Skeletal muscle satellite cell (primary cell): ENCODE results near the gene GAL3ST2. TPM values are rescaled to one million over a fixed set of nuclear protein-coding genes. Genes with fewer than 3 reads are reported as not detected.
A peak's percentile ranks its signal among the peaks of the same experiment; 100 is the strongest.
"Not testable (repeated sequence)": the region's sequence is repeated elsewhere in the genome, so short reads cannot be mapped to it uniquely, and the experiment has no call there.

ENCODE experiments used
- H3K27me3 ChIP-seq: 2 replicates; pipeline ENCODE4 v1.7.0; 2013; ENCODE audit warnings: low read length; ENCODE audit not compliant: control insufficient read depth, insufficient read depth
- H3K36me3 ChIP-seq: 2 replicates; pipeline ENCODE4 v1.7.0; 2013; ENCODE audit warnings: mild to moderate bottlenecking, control low read depth, low read length; ENCODE audit not compliant: insufficient read depth
- H3K4me1 ChIP-seq: 2 replicates; pipeline ENCODE4 v1.7.0; 2013; ENCODE audit warnings: low read length; ENCODE audit not compliant: control insufficient read depth, insufficient read depth
- H3K4me2 ChIP-seq: 2 replicates; pipeline ENCODE4 v1.7.0; 2013; ENCODE audit warnings: mild to moderate bottlenecking, low read length
- H3K4me3 ChIP-seq: 2 replicates; pipeline ENCODE4 v1.7.0; 2013; ENCODE audit warnings: low read length
- H3K9ac ChIP-seq: 2 replicates; pipeline ENCODE4 v1.7.0; 2013; ENCODE audit warnings: mild to moderate bottlenecking, low read depth, low read length, moderate library complexity
- H3K9me3 ChIP-seq: replicated peaks from 2 replicates; pipeline ENCODE4 v1.7.0; 2013; ENCODE audit warnings: mild to moderate bottlenecking, control low read depth, low read length
- total RNA-seq: library from RNA; depleted of rRNA; stranded (reverse); fragments of >200 nt; gene quantifications from 2 replicates; pipeline ENCODE4 v1.2.3, GENCODE V29; 2012; rRNA removed

GAL3ST2 gene
- not detected in 2 replicates for total RNA-seq

DNA sequence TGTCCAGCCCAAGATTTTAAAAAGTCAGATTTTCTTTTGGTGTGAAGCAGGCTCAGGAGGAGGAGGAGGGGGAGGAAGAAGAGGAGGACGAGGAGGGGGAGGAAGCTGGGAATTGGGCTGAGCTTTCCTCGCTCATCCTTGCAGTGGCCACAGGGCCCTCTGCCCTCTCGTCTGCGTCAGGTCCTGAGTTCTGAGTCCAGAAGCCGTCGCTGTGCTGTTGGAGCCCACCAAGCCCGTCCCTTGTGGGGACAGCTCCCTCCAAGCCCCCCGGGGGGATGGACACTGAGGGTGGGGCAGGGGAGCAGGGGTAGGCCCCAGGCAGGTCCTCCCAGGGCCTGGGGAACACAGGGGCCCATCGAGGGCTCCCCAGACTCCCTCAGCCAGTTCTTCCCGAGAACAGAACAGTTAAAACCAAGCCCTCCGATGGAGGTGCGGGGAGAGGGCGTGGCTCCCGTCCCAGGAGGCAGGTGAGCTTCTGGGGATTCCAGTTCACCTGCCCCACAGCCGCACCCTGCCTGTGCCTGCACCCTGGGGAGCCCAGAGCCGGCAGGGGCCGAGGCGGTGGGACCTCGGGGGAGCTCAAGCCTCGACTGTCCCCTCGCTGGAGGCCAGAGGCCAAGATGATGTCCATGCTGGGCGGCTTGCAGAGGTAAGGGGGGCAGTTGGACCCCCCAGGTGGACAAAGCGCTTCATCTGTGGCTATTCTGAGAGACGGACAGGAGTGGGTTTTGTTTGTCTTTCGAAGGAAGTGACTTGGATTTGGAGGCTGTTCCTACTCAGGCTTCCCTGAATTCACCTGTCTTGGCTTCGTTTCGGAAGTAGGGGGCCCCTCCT lies at the start of gene GAL3ST2:
Gene GAL3ST2, plus strand, starts transcription at position 487 of the 834 bp plus-strand sequence. Its CDS starts 134 bp downstream, at position 621.
- no peak within 1 kb of the TSS for H3K4me2 ChIP-seq
- H3K27me3 ChIP-seq, result peaks cover 6% of the 10 kb centered on the region
- H3K4me1 ChIP-seq, result peaks cover 14% of the 10 kb centered on the region
- H3K9me3 ChIP-seq, result no peaks in the 10 kb centered on the region
- no peak within 1 kb of the TSS for H3K4me3 ChIP-seq
- H3K36me3 ChIP-seq, result no peaks in the 10 kb centered on the region
- no peak within 1 kb of the TSS for H3K9ac ChIP-seq

DNA sequence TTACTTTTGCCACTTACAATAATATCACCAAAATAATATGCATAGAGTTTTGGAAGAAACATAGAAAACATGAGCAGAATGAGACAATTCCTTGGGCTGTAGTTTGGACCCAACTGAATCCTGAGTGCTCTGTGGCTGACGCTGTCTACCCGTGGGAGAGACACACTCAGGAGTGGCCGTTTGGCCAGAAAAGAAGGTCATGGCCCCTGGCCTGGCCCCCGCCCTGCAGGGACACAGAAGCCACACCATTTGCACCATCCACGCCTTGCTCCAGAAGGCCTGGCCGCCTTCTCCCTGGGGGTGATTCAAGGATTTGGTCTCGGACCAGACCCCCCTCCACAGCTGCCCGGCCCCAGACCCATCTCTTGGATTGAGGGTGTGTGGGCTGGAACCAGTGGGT lies 48.6 kb upstream of the GAL3ST2 start:
- H3K36me3 ChIP-seq, result peaks cover 20% of the 10 kb centered on the region
- H3K4me3 ChIP-seq, result no peak overlapping the region
- no peak overlapping the region for H3K9ac ChIP-seq
- peaks cover 3% of the 10 kb centered on the region for H3K9me3 ChIP-seq
- H3K4me2 ChIP-seq, result no peak overlapping the region
- H3K27me3 ChIP-seq, result no peaks in the 10 kb centered on the region
- peaks cover 7% of the 10 kb centered on the region for H3K4me1 ChIP-seq

DNA sequence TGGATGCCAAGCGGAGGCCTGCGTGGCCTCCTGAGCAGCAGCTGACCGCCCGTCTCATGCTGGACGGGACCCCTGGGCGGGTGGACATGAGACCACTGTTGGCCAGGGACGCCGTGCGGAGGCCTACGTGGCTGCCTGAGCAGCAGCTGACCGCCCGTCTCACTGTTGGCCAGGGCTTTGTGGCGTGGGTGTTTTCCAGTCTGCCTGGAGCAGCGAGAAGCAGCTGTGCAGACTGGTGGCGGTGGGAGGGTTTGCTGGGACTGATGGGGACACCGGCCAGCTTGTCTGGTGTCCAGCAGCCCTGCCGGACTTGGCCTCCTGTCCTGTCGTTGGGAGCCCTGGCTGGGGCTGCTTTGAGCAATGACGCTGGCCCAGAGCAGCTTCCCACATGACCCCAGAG lies 48.0 kb upstream of the GAL3ST2 start:
- peak overlapping the region; percentile 20 for H3K4me2 ChIP-seq
- peaks cover 14% of the 10 kb centered on the region for H3K36me3 ChIP-seq
- no peak overlapping the region for H3K4me3 ChIP-seq
- no peaks in the 10 kb centered on the region for H3K27me3 ChIP-seq
- H3K9me3 ChIP-seq, result no peaks in the 10 kb centered on the region
- H3K9ac ChIP-seq, result no peak overlapping the region
- H3K4me1 ChIP-seq, result peaks cover 7% of the 10 kb centered on the region

DNA sequence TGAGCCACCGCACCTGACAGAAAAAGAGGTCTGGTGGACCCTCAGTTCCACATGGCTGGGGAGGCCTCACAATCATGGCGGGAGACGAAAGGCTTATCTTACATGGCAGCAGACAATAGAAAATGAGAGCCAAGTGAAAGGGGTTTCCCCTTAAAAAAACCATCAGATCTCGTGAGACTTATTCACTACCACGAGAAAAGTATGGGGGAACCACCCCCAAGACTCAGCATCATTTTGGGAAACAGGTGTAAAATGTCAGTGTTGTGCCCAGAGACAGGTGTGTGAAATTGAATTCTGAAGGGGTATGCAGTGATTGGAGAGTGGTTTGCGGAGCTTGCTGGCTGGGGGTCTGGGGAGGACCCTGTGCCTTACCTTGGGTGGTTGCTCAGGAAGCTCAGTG lies 46.8 kb upstream of the GAL3ST2 start:
- Histone ChIP-seq H3K9me3 (no peaks in the 10 kb centered on the region), H3K4me2 (no peak overlapping the region), H3K4me3 (no peak overlapping the region), H3K9ac (no peak overlapping the region), H3K36me3 (peaks cover 5% of the 10 kb centered on the region), H3K4me1 (peaks cover 11% of the 10 kb centered on the region), H3K27me3 (no peaks in the 10 kb centered on the region)

DNA sequence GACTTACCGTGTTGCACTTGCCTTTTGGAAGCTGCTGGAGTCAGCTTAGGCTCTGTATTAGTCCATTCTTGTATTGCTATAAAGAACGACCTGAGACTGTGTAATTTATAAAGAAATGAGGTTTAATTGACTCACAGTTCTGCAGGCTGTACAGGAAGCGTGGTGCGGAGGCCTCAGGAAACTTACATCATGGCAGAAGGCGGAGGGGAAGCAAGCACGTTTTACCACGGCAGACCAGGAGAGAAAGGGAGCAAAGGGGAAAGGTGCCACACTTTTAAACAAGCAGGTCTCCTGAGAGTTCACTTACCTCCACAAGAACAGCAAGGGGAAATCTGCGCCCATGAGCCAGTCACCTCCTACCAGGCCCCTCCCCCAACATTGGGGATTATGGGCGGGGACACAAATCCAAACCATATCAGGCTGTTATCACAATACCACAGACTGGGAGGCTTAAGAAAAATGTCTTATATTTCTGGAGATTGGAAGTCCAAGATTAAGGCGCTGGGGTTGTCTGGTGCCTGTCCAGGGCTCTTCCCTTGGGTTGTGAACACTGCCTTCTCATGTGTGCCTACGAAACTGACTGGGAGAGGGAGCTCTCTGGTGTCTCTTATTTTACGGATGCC lies 45.8 kb upstream of the GAL3ST2 start:
- no peak overlapping the region for H3K9ac ChIP-seq
- H3K27me3 ChIP-seq, result no peaks in the 10 kb centered on the region
- H3K4me3 ChIP-seq, result no peak overlapping the region
- peaks cover 14% of the 10 kb centered on the region for H3K4me1 ChIP-seq
- no peak overlapping the region for H3K4me2 ChIP-seq
- peaks cover 4% of the 10 kb centered on the region for H3K36me3 ChIP-seq
- no peaks in the 10 kb centered on the region for H3K9me3 ChIP-seq

DNA sequence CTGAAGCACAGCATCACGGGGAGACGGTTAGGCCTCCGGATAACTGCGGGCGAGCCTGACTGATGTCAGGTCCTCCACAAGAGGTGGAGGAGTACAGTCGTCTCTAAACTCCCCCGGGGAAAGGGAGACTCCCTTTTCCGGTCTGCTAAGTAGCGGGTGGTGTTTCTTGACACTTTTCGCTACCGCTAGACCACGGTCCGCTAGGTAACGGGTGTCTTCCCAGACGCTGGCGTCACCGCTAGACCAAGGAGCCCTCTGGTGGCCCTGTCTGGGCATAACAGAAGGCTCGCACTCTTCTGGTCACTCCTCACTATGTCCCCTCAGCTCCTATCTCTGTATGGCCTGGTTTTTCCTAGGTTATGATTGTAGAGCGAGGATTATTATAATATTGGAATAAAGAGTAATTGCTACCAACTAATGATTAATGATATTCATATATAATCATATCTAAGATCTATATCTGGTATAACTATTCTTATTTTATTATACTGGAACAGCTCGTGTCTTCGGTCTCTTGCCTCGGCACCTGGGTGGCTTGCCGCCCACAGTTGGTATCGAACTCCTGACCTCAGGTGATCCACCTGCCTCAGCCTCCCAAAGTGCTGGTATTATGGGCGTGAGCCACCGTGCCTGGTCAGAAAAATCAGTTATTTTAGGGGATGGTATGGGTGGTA lies 44.0 kb upstream of the GAL3ST2 start:
- H3K9ac ChIP-seq, H3K36me3 ChIP-seq, H3K27me3 ChIP-seq, H3K9me3 ChIP-seq: not testable (repeated sequence)
- Histone ChIP-seq H3K4me2 (peak overlapping the region; percentile 58), H3K4me3 (peak overlapping the region; percentile 54), H3K4me1 (peaks cover 14% of the 10 kb centered on the region)

DNA sequence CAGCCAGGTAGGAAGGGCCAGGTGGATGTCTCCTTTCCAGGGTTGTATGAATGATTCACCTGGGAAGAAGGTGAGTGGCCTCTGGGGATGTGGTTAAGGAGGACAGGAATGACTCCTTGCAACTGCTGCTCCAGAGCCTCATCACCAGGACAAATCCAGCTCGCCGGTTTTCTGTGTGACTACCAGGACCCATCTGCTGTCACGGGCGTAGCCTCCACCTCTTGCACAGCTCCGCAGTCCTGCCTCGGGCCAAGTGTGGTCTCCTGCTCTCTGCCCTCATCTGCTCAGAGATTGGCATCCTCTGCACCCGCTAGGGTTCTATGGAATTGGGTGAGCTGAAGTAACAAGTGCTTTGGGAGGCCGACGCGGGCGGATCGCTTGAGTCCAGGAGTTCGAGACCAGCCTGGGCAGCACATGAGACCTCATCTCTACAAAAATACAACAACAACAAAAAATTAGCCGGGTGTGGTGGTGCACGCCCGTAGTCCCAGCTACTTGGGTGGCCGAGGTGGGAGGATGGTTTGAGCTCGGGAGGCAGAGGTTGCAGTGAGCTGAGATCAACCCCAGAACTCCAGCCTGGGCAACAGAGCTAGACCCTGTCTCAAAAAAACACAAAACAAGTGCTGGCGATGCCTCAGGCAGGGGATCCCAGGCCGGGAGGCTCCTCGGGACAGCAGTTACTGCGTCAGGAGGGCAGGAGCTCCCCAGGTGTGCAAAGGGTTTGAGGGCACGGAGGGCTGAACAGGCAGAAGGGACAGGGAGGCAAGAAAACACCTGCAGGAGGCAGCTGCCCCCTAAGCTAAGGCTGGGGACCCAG lies 43.0 kb upstream of the GAL3ST2 start:
- peak overlapping the region; percentile 69 for H3K9ac ChIP-seq
- H3K4me1 ChIP-seq, result peaks cover 12% of the 10 kb centered on the region
- H3K4me3 ChIP-seq, result peak overlapping the region; percentile 95
- no peaks in the 10 kb centered on the region for H3K9me3 ChIP-seq
- peak overlapping the region; percentile 99 for H3K4me2 ChIP-seq
- no peaks in the 10 kb centered on the region for H3K36me3 ChIP-seq
- no peaks in the 10 kb centered on the region for H3K27me3 ChIP-seq

DNA sequence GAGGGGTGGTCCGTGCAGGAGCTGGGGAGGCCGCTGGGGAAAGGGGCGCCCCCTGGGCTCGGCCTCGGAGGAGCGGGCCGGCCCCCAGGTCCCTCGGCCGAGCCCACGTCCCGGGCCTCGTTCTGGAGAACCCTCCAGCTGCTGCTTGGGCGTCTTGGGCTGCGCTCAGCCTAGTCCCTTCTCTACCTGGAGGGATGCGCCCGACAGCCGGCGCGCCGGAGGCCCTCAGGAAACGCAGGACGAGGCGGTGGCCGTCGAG lies 42.5 kb upstream of the GAL3ST2 start:
- Histone ChIP-seq H3K9me3 (no peaks in the 10 kb centered on the region), H3K4me3 (peak overlapping the region; percentile 95), H3K27me3 (no peaks in the 10 kb centered on the region), H3K36me3 (no peaks in the 10 kb centered on the region), H3K4me2 (peak overlapping the region; percentile 99), H3K9ac (peak overlapping the region; percentile 69), H3K4me1 (peaks cover 8% of the 10 kb centered on the region)

DNA sequence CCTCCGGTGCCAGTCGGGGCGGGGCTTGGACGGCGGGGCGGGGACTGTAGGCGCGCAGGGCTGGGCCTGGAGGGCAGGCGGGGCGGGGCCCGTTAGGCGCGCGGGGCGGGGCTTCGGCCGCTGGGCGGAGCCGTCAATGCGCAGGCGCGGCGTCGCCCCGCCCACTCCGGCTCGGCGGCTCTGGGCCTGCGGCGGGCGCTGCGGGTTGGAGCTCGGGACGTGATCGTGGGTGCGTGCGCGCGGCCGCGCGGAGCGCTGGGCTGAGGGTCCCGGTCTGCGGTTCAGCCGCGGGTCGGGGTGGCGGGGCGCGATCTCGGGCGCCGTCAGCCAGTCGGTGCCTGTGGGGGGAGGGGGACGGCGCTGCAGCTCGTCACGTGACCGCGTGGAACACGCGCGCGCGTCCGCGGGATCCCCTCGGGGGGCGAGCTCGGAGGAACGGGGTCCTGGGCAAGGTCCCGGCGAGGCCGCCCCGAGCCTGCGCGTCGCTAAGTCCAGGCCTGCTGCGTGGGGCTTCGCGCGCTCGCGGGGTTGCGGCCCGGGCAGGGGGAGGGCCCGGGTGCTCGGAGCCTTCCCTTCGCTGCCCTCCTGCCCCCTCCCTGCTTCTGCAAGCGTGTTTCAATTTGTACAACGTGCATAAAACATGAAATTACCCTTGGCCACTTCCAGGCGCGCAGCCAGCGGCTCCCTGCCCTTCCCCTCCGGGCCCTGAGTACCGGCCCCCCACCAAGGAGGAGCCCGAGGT lies 42.0 kb upstream of the GAL3ST2 start, which contains the start of gene D2HGDH:
Gene D2HGDH, plus strand, starts transcription at position 164 of the 742 bp plus-strand sequence. CDS start 595 bp downstream, outside the sequence.
- peak within 1 kb of the TSS; percentile 99 for H3K4me2 ChIP-seq
- H3K36me3 ChIP-seq, result no peaks in the 10 kb centered on the region
- H3K4me1 ChIP-seq, result peaks cover 13% of the 10 kb centered on the region
- H3K27me3 ChIP-seq, result no peaks in the 10 kb centered on the region
- H3K9ac ChIP-seq, result peak within 1 kb of the TSS; percentile 81
- no peaks in the 10 kb centered on the region for H3K9me3 ChIP-seq
- peak within 1 kb of the TSS; percentile 95 for H3K4me3 ChIP-seq

DNA sequence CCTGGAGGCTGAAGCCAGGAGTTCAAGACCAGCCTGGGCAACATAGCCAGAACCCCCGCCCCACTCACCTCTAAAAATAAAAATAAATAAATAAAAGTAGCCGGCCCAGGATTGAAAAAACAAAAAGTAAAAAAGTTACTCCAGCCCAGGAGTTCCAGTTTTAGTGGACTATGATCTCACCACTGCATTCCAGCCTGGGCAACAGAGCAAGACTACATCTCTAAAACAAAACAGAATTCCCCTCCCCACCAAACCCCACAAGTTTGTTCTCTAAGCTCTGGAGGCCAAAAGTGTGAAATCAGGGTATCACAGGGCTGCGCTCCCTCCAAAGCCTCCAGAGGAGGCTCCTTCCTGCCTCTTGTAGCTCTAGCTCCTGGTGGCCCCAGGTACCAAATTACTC lies 40.5 kb upstream of the GAL3ST2 start:
- H3K9ac ChIP-seq, result no peak overlapping the region

More for the DNA sequence above, 40.5 kb upstream of the GAL3ST2 start:
- Histone ChIP-seq H3K9me3 (no peaks in the 10 kb centered on the region), H3K4me3 (no peak overlapping the region), H3K4me2 (no peak overlapping the region), H3K36me3 (no peaks in the 10 kb centered on the region), H3K4me1 (peaks cover 24% of the 10 kb centered on the region), H3K27me3 (no peaks in the 10 kb centered on the region)
